GM19455 (cell line): ENCODE measurements around the gene COLQ.
"Not testable (repeated sequence)": the region's sequence is repeated elsewhere in the genome, so short reads cannot be mapped to it uniquely, and the experiment has no call there.

ENCODE experiments used
- ATAC-seq: cut with Tn5 transposase; IDR thresholded peaks from one replicate; pipeline ENCODE4 v1.9.1; 2021; ENCODE audit not compliant: unreplicated experiment

Gene COLQ

DNA sequence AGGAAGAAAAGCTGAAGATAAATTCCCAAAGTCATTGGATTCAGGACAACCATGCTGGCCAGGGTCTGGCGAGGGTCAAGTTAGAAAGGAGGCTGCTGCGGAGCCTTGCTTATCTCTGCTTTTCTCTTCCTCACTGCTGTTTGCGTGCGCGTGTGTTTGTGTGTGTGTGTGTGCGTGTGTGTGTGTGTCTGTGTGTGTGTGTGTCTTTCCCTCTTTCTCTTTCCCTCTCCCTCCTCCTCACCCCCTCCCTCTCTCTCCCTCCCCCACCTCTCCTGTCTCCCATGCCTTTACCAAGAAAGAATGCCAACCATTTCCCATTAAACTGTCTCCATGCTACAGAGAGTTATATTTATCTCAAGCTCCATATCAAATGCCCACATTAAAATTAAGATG lies at the start of gene COLQ:
Gene COLQ (minus strand): TSS at position 134 of the 393 bp plus-strand sequence. CDS start 81 bp downstream, at position 53.
- ATAC-seq = no peak

- no peak for ATAC-seq
These were observed 41.7 kb upstream of the COLQ start for GRCh38 chr3:15563190-15563589.

- no peak for ATAC-seq
These were observed 41.1 kb upstream of the COLQ start for GRCh38 chr3:15562560-15562959.

DNA sequence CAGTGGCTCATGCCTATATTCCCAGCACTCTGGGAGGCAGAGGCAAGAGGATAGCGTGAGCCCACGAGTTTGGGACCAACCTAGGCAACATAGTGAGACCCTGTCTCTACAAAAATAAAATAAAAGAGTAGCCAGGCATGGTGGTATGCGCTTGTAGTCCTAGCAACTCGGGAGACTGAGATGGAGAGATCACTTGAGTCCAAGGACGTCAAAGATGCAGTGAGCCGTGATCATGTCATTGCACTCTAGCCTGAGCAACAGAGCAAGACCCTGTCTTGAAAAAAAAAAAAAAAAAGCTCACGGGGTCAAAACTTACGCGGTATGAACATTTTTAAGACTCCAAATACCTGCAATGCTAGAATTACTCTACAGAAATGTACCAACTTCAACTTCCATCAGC lies 37.1 kb upstream of the COLQ start:
- no peak for ATAC-seq

- ATAC-seq = peak; percentile 69
These were observed 36.0 kb upstream of the COLQ start for GRCh38 chr3:15557511-15557946.

DNA sequence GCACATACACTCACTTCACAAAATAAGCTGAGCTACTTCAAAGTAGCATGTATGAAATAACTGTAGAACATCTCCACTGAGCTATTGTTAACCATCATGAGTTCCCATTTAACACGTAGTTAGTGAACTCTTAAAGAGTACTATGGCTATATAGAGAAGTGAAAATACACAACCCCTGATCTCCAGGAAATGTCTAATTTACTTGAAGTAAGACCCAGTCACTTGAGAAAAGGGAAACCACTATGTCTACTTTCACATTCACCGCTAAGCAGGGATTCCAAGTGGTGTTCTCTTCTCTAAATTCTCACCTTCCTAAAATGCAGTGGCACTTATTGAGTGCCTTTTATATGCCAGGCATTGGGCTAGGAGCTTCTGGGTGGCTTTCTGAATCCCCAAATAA lies 35.0 kb upstream of the COLQ start:
- ATAC-seq = peak; percentile 73

GRCh38 chr3:15553749-15554148 lies 32.2 kb upstream of the COLQ start:
- ATAC-seq = no peak

- ATAC-seq = no peak
These were observed 30.4 kb upstream of the COLQ start for GRCh38 chr3:15551902-15552301.

DNA sequence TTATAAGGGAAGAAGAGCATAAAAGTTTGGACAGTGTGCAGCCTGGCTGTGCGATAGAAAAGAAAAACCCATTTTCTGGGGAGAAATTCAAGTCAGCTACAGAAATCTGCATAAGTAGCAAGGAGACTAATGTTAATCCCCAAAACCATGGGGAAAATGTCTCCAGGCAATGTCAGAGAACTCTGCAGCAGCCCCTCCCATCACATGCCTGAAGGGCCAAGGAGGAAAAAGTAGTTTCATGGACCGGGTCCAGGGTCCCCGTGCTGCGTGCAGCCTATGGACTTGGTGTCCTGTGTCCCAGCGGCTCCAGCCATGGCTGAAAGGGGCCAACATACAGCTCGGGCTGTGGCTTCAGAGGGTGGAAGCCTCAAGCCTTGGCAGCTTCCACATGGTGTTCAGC lies 28.3 kb upstream of the COLQ start:
- ATAC-seq = no peak

DNA sequence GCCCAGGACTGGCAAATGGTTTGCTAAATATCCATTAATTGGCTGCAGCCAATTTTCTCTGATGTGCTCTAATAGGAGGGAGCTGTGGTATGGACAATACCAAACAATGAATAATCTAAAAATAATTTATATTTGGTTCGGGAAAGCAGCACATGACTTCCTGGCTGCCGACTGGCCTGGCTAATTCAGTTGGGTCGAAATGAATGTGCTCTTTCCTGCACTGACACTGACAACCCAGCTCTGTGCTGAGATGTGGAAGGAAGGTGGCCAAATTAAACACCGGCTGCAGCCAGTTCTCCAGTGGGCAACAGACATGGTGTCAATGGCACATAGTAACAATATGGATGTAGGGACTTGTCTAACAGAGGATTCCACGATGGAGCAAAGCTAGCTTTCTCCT lies 21.1 kb upstream of the COLQ start:
- no peak for ATAC-seq

DNA sequence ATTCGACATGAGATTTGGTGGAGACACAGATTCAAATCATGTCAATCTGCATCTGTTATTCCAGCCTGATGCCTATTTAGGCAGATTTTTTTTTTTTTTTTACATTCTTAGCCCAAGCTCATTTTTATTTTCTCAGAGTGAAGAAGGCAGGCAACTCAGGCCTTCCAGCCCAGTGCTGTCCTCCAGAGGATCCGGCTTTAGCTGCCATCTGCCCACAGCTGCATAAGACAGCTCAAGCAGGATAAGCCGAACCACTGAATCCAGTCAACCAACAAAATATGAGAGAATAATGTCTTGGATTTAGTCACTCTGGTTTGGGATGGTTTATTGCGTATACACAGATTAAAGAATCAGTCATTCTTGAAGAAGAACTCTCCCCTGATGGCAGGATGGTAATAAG lies 19.9 kb upstream of the COLQ start:
- ATAC-seq = no peak

DNA sequence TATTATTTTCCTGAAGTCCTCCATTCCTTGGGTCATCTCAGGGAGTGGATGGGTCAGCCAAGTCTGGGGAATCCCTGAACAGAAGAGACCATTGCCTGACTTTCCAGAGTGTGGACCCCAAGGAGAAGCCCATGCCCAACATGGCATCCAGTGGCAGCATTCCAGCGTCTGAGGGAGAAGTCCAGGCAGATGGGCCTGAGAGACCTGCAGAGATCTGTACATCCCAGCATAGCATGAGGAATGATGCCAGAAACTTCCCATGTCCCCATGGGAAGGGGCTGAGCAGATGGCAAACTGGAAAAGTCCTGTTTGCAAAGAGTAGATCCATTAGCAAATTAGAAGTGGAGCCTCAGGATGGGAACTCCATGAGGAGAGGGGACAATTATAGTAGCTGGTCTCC lies 17.6 kb upstream of the COLQ start:
- ATAC-seq = no peak

DNA sequence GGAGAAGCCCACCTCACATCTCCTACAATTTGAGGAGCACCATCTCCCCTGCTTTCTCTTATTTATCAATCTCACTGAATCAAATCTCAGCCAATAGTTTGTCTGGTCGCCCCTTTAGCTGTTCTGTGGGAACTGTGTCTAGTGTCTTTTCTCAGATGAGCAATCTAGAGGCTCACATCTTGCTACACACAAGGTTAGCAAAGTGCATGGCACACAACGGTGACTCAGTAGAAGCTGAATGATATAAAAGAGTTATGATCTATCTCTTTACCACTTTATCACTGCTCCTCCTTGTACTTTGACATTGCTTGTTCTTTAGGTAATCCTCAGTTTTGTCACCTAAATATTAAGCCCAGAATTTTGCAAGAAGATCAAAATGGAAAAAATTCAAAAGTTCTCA lies 16.8 kb upstream of the COLQ start:
- no peak for ATAC-seq

DNA sequence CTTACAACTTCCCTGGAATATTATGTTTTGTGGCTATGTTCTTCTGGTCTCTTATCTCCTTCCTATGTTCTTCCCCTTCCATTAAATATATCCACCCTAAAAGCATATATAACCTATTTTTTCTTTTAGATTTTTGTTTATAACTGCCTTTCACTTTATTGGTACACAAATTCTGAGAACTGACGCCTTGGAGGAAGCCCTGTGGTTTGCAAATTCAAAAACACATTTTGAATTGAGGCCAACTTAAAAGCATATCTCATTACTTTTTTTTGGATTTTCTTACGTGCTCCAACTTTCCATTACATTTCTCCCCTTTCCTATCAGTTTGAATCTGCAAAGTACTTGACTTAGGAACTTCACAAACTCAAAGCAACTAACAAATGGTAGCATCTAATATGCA lies 15.3 kb upstream of the COLQ start:
- no peak for ATAC-seq

DNA sequence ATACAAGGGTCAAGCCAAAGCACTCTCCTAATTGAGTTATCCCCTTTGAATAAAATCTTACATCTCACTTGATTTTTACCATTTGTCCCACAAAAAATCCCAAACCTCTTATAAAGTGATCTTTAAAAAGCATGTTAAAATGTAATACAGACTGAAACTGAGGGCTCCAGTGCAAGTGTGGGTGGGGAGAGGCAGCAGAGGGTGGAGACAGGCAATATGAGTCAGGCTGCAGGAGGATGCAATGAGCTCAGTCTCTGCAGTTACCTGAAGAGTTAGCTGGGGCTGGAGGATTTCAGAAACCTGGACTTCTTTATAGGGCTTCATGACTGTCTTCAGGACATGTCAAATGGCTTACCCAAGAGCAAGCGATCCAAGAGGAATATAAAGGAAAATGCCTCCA lies 14.2 kb upstream of the COLQ start:
- ATAC-seq = no peak

DNA sequence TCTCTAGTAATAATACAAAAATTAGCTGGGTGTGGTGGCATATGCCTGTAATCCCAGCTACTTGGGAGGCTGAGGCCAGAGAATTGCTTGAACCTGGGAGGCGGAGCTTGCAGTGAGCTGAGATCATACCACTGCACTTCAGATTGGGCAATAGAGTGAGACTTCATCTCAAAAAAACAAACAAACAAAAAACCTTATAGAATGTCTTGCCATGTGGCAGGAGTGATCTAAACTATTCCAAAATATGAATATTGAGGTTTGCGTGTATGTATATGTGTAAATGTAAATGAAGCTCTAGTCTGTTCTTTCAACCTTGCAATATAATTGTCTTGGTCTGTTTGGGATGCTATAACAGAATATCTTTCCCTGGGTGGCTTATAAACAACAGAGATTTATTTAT lies 11.1 kb upstream of the COLQ start:
- ATAC-seq = not testable (repeated sequence)

- ATAC-seq = no peak
These were observed 9.8 kb upstream of the COLQ start for GRCh38 chr3:15531346-15531745.

- ATAC-seq = no peak
These were observed 7.5 kb upstream of the COLQ start for GRCh38 chr3:15528854-15529537.

- ATAC-seq = no peak
These were observed 5.5 kb upstream of the COLQ start for GRCh38 chr3:15527031-15527459.

DNA sequence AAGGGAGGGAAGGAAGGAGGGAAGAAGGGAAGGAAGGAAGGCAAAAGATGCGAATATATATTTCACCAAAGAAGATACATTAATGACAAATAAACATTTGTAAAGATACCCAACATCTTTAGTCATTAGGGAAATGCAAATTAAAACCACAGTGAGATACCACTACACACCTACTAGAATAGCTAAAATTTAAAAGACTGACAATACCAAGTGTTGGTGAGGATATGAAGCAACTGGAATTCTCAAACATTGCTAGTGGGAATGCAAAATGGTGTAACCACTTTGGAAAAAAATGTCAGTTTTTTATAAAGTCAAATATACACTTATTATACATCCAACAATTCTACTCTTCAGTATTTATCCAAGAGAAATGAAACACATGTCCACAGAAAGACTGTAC lies 4.3 kb upstream of the COLQ start:
- no peak for ATAC-seq

DNA sequence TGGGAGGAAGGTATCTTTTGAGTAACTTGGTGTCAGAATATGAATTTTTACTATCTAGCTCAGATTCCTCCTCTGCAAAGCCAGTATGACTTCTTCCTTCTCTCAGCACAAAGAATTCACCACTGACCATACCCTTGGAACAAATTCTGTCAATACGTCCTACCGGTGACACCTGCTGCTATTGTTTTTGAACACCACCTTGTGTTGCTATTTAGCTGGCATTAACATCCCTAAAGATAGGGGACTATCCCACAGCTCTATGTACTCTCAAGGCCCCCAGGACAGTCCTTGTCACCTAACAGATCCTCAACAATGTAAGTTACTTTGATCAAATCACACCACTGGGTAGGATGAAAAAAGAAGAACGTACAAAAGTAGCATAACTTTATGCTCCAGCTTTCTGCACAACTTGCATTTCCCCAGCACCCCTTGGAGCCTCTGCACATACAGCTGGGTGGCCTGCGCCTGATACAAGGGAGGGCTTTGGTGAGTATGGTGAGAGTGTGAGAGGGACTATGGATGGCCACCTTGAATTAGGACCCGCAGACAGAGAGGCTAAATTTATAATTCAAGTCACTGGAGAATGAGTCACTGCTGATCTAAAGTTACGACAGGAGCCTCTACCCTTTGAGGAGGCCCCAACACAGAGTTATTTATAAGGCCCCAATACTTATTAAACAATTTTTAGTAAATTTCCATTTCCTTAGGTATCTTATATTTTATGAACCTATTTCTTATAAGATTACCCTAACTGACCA lies 2.3 kb upstream of the COLQ start:
- ATAC-seq = no peak

- no peak for ATAC-seq
These were observed 510 bp upstream of the COLQ start for GRCh38 chr3:15522016-15522415.
